Gastroesophageal sphincter (tissue), 4 donors: ENCODE data around the gene SAMD4B. TPM values are rescaled to one million over a fixed set of nuclear protein-coding genes. Genes with fewer than 3 reads are reported as not detected.
"Not testable (repeated sequence)": the region's sequence is repeated elsewhere in the genome, so short reads cannot be mapped to it uniquely, and the experiment has no call there.

Experiments
- ATAC-seq: fragments of 150-250 bp; one replicate; pipeline ENCODE4 v1.9.1; 2016; ENCODE audit warnings: mild to moderate bottlenecking, moderate library complexity
- H3K27ac ChIP-seq, 4 donors: fragments of 200-600 bp; sonication (generic) in 3 of 4; 1 replicate in 3 of 4; 2 replicates in 1 of 4; pipeline ENCODE4 v1.5.1; 2016 to 2019
- H3K27me3 ChIP-seq: fragments of 200-600 bp; sonication (generic); one replicate; pipeline ENCODE4 v1.5.1; 2019
- H3K36me3 ChIP-seq, 2 donors: fragments of 200-600 bp; sonication (generic); one replicate each; pipeline ENCODE4 v1.5.1; 2019; ENCODE audit warnings: control low read depth in 1 of 2
- H3K4me1 ChIP-seq, 3 donors: fragments of 200-600 bp; sonication (generic); 1 replicate in 2 of 3; 2 replicates in 1 of 3; pipeline ENCODE4 v1.5.1; 2016 to 2019; ENCODE audit warnings: control low read depth in 2 of 3
- H3K4me3 ChIP-seq, 2 donors: fragments of 200-600 bp; sonication (generic); one replicate each; pipeline ENCODE4 v1.5.1; 2019; ENCODE audit warnings: mild to moderate bottlenecking in 1 of 2, moderate library complexity in 1 of 2
- H3K9me3 ChIP-seq, 3 donors: fragments of 200-600 bp; sonication (generic); one replicate each; pipeline ENCODE4 v1.5.1; 2017 to 2019; ENCODE audit warnings: control low read depth in 2 of 3
- EP300 ChIP-seq: sonication (generic); formaldehyde crosslinking; IDR thresholded peaks from one replicate; pipeline ENCODE4 v1.6.1; 2017; ENCODE audit warnings: antibody characterized with exemption, mild to moderate bottlenecking
- POLR2A ChIP-seq, 2 donors: fragments of 450-650 bp; IDR thresholded peaks; one replicate each; pipeline ENCODE4 v1.6.1; 2017; ENCODE audit warnings: antibody characterized with exemption in 2 of 2, mild to moderate bottlenecking in 2 of 2, moderate library complexity in 1 of 2
- POLR2AphosphoS5 ChIP-seq: sonication (generic); formaldehyde crosslinking; IDR thresholded peaks from one replicate; pipeline ENCODE4 v1.6.1; 2017; ENCODE audit warnings: antibody characterized with exemption
- WGBS, 2 donors: methylation state at CpG; one replicate each; pipeline ENCODE4 v1.1.5; 2018; ENCODE audit warnings: low coverage in 1 of 2; 5-methylcytosine and 5-hydroxymethylcytosine counted together
- total RNA-seq, 4 donors: library from RNA; depleted of rRNA; stranded (reverse); fragments of >200 nt; gene quantifications; one replicate each; pipeline ENCODE4 v1.1.0, GENCODE V29; 2016
- TF ChIP-seq, protein P1 (sequence below), 4 experiments: fragments of 200-600 bp in 2 of 4; fragments of 450-650 bp in 2 of 4; sonication (generic) in 1 of 4; IDR thresholded peaks; one replicate each; pipeline ENCODE4 v1.5.1; 2017 to 2019; ENCODE audit warnings: antibody characterized with exemption in 4 of 4, mild to moderate bottlenecking in 2 of 4, moderate library complexity in 2 of 4

SAMD4B gene
- total RNA-seq, 4 donors from 2014 or later = 68.2 to 121 (median 92.8) TPM

DNA sequence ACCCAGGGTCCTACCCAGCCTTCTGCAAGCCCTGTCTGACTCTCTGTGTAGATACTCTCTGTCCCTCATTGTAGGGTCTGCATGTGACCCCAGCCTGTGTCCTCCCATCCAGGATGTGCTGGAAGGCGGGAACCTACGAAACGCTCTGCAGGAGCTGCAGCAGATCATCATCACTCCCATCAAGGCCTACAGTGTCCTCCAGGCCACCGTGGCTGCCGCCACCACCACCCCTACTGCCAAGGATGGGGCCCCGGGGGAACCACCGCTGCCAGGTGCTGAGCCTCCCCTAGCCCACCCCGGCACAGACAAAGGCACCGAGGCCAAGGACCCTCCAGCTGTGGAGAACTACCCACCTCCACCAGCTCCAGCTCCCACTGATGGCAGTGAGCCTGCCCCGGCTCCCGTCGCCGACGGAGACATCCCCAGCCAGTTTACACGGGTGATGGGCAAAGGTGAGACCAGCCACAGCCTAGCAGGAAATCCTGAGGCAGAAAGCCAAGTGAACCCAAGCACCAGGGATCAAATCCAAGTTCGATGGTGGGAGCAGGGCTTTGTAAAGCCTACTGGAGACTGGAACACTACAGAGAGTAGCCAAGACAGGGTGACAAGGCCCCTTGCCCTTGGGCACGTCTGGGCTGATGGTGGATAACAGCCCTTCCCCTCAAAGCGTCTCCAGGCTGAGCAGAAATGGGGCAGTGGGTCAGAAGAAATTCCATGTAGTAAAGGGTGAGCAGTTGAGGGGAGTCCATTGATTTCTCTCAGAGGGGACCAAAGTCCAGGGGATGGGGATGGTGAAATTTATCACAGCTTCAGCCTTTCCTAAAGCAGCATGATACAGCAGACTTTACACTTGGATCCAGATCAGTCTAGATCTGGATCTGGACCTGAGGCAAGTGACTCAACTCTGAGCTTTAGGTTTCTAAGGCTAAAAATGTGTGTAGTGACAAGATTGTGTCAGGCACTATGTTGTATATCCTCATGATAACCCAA lies 35.4 kb downstream of the SAMD4B start:
- H3K4me3 ChIP-seq = no peak overlapping the region
- ATAC-seq = no peak
- no peaks in the 10 kb centered on the region for H3K9me3 ChIP-seq
- H3K27me3 ChIP-seq = no peaks in the 10 kb centered on the region
- no peak for TF ChIP-seq POLR2A (IDR thresholded peaks at IDR 0.05)
- H3K4me1 ChIP-seq = peaks cover 8 to 27% (median 15%) of the 10 kb centered on the region in 3 donors
- H3K27ac ChIP-seq = peak overlapping the region in 2 of 4 donors; percentile 10
- 87% methylated on average over 10 of the region's 18 CpGs; no CpG with 5 or more reads in 1 of the 2 donors for WGBS, 2 donors
- H3K36me3 ChIP-seq = peaks cover 0 to 75% of the 10 kb centered on the region in 2 donors

DNA sequence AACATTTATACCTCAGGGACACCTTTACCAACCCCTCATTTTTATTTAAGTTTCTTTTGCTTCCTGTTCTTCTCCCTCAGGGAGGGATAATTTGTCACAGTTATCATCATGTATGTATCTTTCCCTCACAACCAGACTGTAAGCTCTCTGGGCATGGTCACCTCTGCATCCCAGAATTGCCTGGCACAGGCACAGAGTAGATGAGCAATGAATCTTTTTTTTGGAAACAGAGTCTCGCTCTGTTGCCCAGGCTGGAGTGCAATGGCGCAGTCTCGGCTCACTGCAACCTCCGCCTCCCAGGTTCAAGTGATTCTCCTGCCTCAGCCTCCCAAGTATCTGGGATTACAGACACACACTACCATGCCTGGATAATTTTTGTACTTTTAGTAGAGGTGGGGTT lies 37.1 kb downstream of the SAMD4B start:
- ATAC-seq, H3K4me3 ChIP-seq, H3K4me1 ChIP-seq, H3K9me3 ChIP-seq, H3K27me3 ChIP-seq: not testable (repeated sequence)
- Histone ChIP-seq H3K27ac (peak overlapping the region in 3 of 4 donors; percentile 51 to 59 (median 54)), H3K36me3 (peaks cover 0 to 92% of the 10 kb centered on the region in 2 donors)
- 60% methylated on average over 2 of the region's 4 CpGs; no CpG with 5 or more reads in 1 of the 2 donors for WGBS, 2 donors

DNA sequence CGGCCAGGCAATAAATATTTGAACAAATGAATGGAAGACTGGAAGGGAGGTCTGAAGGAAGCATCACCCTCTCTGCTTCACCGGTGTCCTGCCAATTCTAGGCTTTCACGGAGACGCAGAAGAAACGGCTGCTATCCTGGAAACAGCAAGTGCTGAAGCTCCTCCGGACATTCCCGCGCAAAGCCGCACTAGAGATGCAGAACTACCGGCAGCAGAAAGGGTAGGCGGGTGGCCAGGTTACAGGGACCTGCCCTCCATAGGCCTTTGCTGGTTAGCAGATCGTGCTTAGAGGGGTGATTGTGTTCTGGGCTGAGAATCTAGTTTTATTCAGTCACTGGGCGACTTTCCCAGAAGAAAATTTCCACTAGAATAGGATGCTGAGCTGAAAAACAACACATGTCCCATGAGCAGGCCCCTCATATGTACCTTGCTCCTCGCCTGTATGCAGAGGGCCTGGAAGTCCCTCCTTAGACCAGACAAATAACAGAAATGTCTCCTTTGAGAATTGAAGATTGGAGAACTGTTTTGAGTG lies 37.7 kb downstream of the SAMD4B start:
- no peak overlapping the region for H3K4me3 ChIP-seq
- TF ChIP-seq EP300 (no peak), POLR2AphosphoS5 (no peak), POLR2A (IDR thresholded peaks at IDR 0.05) (no peak)
- TF ChIP-seq, protein P1, sequence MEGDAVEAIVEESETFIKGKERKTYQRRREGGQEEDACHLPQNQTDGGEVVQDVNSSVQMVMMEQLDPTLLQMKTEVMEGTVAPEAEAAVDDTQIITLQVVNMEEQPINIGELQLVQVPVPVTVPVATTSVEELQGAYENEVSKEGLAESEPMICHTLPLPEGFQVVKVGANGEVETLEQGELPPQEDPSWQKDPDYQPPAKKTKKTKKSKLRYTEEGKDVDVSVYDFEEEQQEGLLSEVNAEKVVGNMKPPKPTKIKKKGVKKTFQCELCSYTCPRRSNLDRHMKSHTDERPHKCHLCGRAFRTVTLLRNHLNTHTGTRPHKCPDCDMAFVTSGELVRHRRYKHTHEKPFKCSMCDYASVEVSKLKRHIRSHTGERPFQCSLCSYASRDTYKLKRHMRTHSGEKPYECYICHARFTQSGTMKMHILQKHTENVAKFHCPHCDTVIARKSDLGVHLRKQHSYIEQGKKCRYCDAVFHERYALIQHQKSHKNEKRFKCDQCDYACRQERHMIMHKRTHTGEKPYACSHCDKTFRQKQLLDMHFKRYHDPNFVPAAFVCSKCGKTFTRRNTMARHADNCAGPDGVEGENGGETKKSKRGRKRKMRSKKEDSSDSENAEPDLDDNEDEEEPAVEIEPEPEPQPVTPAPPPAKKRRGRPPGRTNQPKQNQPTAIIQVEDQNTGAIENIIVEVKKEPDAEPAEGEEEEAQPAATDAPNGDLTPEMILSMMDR (IDR thresholded peaks at IDR 0.05) = no peak
- no peaks in the 10 kb centered on the region for H3K9me3 ChIP-seq
- peak overlapping the region in 3 of 4 donors; percentile 51 to 59 (median 54) for H3K27ac ChIP-seq
- peaks cover 0 to 6% (median 0%) of the 10 kb centered on the region in 3 donors for H3K4me1 ChIP-seq
- H3K27me3 ChIP-seq = no peaks in the 10 kb centered on the region
- ATAC-seq = peak; percentile 17
- H3K36me3 ChIP-seq = peaks cover 0 to 96% of the 10 kb centered on the region in 2 donors
- WGBS, 2 donors = 49 to 63% methylated on average over 3 to 7 of the region's 14 CpGs

DNA sequence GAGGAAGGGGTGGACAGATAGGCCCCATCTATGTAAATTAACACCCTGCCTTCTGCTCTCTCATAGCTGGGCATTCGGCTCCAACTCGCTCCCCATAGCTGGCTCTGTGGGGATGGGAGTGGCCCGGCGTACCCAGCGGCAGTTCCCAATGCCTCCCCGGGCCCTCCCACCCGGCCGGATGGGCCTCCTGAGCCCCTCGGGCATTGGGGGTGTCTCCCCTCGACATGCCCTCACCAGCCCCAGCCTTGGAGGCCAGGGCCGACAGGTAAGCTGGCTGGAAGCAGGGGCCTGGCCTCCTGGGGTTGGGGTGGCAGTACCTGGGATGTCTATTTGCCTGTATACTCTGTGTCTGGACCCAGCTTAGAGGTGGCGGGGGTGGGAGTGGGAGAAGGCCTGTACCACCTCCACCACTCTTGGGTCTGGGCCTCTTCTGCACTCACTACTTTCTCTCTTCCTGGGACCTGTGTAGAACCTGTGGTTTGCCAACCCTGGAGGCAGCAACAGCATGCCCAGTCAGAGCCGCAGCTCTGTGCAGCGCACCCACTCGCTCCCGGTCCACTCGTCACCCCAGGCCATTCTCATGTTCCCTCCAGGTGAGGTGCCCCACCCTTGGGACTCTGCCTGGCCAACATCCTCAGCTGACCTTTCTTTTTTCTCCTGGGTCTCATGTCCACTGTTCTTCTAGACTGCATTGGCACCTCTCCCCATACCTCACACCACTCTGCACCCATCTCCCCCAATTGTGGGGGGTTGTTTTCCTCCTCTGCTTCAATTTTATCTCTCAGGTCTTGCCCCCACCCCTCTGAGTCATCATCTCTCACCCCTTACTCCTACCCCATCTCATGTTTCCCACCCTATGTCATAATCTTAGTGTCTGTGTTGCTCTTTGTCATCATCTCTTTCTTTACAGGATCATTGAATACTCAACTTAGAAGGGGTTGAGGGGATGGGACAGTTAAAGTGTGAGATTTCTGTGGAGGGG lies 38.6 kb downstream of the SAMD4B start:
- no peak overlapping the region for H3K4me3 ChIP-seq
- H3K27ac ChIP-seq = peak overlapping the region in 3 of 4 donors; percentile 51 to 59 (median 54)
- no peaks in the 10 kb centered on the region for H3K27me3 ChIP-seq
- H3K4me1 ChIP-seq = peaks cover 0 to 6% (median 0%) of the 10 kb centered on the region in 3 donors
- peak; percentile 5 for ATAC-seq
- TF ChIP-seq POLR2AphosphoS5 = no peak
- no peak for TF ChIP-seq POLR2A (IDR thresholded peaks at IDR 0.05)
- TF ChIP-seq, protein P1 (IDR thresholded peaks at IDR 0.05) = no peak
- TF ChIP-seq EP300 = no peak
- no peaks in the 10 kb centered on the region for H3K9me3 ChIP-seq
- H3K36me3 ChIP-seq = peaks cover 0 to 99% of the 10 kb centered on the region in 2 donors
- 100% methylated on average over 1 of the region's 17 CpGs; no CpG with 5 or more reads in 1 of the 2 donors for WGBS, 2 donors

DNA sequence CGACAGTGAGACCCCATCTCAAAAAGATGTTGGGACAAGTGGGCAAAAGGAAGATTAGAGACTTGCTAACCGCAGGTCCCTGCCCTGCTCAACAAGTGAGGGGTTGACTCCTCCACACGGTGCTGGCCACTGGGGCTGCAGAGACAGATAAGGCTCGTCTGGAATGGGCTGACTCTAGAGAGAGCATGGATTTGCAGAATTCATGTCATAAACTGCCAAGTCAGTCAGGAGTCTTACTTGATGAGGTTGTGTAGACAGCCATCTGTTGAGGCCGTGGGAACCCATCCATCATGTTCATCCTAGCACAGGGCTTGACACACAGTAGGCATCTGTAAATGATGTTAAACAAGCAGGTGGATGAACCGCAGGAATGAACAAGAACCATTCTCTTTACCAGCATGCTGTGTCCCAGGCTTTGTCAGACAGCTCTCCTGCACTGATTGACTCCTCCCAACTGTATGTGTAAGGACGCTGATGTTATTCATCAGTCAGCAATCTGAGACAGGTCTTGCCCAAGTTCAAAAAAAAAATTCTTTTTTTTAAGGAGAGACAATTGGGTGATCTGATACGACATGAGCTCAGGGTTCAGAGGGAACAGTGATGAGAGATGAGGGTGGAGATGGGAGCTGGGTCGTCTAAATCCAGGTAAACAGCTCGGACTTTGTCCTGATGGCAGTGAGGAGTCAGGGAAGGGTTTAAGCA lies 39.8 kb downstream of the SAMD4B start:
- Histone ChIP-seq H3K27ac (no peak overlapping the region), H3K4me3 (no peak overlapping the region), H3K27me3 (no peaks in the 10 kb centered on the region), H3K36me3 (peaks cover 0 to 99% of the 10 kb centered on the region in 2 donors), H3K4me1 (peaks cover 0 to 6% (median 0%) of the 10 kb centered on the region in 3 donors), H3K9me3 (no peaks in the 10 kb centered on the region)
- no peak for ATAC-seq
- TF ChIP-seq EP300 (no peak), POLR2A (IDR thresholded peaks at IDR 0.05) (no peak), POLR2AphosphoS5 (no peak)
- TF ChIP-seq, protein P1 (IDR thresholded peaks at IDR 0.05) = no peak
- 76 to 77% methylated on average over 6 to 9 of the region's 10 CpGs for WGBS, 2 donors
